ENCODE measurements around the gene C4orf51. TPM values are rescaled to one million over a fixed set of nuclear protein-coding genes. Genes with fewer than 3 reads are reported as not detected.

Gene C4orf51
- total and polyA plus RNA-seq, 8 donors = not detected

DNA sequence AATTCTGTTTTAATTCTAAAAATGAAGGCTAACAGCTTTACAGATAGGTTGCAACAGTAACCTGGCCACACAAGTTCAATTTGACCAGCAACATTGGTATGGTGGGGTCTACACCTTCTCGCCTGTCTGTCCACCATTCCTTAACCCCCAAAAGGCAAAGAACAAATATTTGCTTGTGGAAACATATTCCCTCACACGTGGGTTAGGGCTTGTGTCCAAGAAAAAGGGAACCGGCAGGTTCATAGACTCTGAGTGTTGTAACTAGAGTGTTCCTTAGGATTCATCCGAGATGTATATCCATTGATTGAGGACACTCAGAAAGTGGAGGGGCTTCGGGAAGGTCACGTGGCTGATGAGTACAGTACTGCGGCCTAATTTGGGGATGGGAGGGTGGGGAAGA is 54.1 kb downstream of the C4orf51 start:
- Histone ChIP-seq H3K9me3 (no peaks in the 10 kb centered on the region), H3K27ac (peak overlapping the region; percentile 89 to 98), H3K27me3 (no peaks in the 10 kb centered on the region), H3K4me1 (peaks cover 16 to 47% of the 10 kb centered on the region in 2 donors), H3K4me3 (no peak overlapping the region), H3K36me3 (no peaks in the 10 kb centered on the region)
- no peak for DNase-seq
- intact Hi-C loops (cut with DNase I) = loop anchor here in 1 of 2 donors (10.0 kb wide), 1 partner anchor 109 kb away; no protein-coding TSS in a partner anchor
- TF ChIP-seq, protein P1, sequence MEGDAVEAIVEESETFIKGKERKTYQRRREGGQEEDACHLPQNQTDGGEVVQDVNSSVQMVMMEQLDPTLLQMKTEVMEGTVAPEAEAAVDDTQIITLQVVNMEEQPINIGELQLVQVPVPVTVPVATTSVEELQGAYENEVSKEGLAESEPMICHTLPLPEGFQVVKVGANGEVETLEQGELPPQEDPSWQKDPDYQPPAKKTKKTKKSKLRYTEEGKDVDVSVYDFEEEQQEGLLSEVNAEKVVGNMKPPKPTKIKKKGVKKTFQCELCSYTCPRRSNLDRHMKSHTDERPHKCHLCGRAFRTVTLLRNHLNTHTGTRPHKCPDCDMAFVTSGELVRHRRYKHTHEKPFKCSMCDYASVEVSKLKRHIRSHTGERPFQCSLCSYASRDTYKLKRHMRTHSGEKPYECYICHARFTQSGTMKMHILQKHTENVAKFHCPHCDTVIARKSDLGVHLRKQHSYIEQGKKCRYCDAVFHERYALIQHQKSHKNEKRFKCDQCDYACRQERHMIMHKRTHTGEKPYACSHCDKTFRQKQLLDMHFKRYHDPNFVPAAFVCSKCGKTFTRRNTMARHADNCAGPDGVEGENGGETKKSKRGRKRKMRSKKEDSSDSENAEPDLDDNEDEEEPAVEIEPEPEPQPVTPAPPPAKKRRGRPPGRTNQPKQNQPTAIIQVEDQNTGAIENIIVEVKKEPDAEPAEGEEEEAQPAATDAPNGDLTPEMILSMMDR (IDR thresholded peaks at IDR 0.05) = no peak
- ATAC-seq = no peak

DNA sequence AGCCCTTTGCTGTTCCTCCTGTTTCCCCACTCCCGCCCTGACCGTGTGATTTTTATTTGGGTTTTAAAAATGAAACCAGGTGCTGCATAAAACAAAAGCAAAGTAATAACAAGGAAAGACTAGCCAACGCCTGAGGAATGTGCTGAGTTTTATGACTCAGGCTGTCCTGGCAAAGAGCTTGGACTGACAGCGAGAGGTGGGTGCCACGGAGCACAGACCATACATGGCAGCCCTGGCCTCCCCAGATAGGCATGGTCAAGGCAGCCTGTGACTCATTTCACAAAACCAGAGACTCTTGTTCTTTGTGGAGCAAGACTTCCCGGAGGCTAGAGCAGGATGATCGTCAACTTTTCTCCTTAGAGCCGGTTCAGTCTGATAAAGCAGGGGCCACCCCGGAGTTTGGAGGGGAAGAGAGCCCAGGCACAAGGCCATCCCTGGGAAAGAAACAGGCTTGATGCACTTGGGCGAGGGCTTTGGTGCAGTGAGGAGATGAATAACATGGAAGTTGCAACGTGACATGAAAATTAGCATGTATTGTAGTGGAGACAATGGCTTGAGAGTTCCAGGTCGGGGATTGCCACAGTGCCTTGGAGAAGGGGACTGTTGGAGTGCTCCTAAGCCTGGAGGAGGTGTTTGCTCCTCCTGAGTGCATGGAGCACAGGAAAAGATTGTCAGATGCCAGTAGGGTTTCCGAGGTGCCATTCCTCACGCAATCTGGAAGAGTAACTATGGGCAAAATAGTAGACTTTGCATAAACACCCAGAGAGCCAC is 54.8 kb downstream of the C4orf51 start:
- Histone ChIP-seq H3K27me3 (no peaks in the 10 kb centered on the region), H3K36me3 (no peaks in the 10 kb centered on the region), H3K4me1 (peaks cover 16 to 47% of the 10 kb centered on the region in 2 donors), H3K27ac (peak overlapping the region; percentile 89 to 98), H3K4me3 (no peak overlapping the region), H3K9me3 (no peaks in the 10 kb centered on the region)
- DNase-seq (peak in 1 of 4 donors; percentile 57), ATAC-seq (peak; percentile 46)
- intact Hi-C loops (cut with DNase I) = loop anchor here in 1 of 2 donors (10.0 kb wide), 1 partner anchor 110 kb away; no protein-coding TSS in a partner anchor
- TF ChIP-seq, protein P1 (IDR thresholded peaks at IDR 0.05) = no peak

DNA sequence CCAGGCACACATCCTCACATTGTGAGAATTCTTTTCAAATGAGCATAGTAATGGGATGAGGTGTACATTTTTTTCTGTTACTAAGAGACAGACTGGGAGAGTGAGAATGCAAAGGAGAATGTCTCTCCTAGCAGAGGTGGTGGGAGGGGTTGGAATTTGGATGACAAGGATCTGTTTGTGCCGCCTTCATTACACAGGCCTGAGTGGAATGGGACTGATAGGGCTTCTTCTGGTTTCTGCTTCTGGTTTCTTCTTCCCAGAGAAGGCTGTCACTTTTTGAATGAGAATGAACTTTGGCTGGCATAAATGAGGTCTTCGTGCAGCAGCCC is 55.4 kb downstream of the C4orf51 start:
- ATAC-seq (peak; percentile 14), DNase-seq (no peak)
- H3K4me3 ChIP-seq = no peak overlapping the region
- peak overlapping the region; percentile 89 to 98 for H3K27ac ChIP-seq
- intact Hi-C loops (cut with DNase I) = loop anchor here in 1 of 2 donors (10.0 kb wide), 1 partner anchor 111 kb away; no protein-coding TSS in a partner anchor
- H3K36me3 ChIP-seq = no peaks in the 10 kb centered on the region
- no peaks in the 10 kb centered on the region for H3K27me3 ChIP-seq
- TF ChIP-seq, protein P1 (IDR thresholded peaks at IDR 0.05) = no peak
- H3K4me1 ChIP-seq = peaks cover 16 to 47% of the 10 kb centered on the region in 2 donors
- H3K9me3 ChIP-seq = no peaks in the 10 kb centered on the region

DNA sequence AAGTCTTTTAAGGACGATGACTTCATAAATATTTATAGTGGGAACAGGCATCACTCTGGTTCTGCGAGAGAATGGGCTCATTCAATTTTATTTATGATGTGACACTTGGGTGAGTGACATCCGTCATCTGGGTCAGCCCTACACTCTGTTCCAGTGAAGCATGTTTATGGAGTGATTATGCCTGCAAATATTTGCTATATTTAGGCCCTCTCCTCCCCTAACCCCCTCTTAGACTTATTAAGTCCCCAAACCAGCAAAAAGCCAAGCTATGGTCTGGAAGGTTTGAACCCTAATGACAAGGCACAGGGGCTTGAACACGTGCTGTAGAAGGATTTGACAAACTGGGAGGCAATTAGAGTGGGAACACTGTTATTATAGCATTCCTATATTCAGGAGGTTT is 55.9 kb downstream of the C4orf51 start:
- intact Hi-C loops (cut with DNase I) = loop anchor here in 1 of 2 donors (10.0 kb wide), 1 partner anchor 111 kb away; no protein-coding TSS in a partner anchor
- Histone ChIP-seq H3K9me3 (no peaks in the 10 kb centered on the region), H3K36me3 (no peaks in the 10 kb centered on the region), H3K4me3 (no peak overlapping the region), H3K4me1 (peaks cover 16 to 47% of the 10 kb centered on the region in 2 donors), H3K27ac (peak overlapping the region; percentile 5 to 89), H3K27me3 (no peaks in the 10 kb centered on the region)
- no peak for ATAC-seq
- no peak for DNase-seq
- TF ChIP-seq, protein P1 (IDR thresholded peaks at IDR 0.05) = no peak

DNA sequence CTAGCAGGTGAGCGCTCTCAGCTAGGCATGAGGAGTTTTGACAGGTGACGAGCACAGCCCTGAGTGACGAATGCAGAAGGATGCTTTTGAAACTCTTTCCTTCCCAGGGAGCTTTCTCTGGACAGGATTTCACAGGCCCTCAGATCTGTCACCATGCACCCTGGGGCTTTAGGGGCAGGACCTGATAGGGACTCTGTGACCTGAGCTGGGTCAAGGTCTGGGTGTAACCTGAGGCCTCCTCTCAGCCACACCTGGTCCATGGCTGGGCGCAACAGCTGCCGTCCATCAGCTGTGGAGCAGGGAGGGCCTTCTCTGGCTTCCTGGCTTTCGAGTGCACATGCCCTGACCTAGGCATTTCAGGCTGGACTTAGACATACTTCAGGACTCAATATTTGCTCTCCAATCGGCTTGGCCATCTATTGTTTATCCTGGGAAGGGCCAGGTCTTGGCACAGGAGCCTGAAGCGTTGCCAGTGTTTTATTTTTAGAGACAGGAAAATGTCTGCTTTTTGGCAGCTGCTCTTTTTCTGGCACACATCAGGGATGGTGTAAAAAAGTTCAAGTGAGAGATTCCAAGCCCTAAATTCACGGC is 56.4 kb downstream of the C4orf51 start:
- intact Hi-C loops (cut with DNase I) = loop anchor here in 1 of 2 donors (10.0 kb wide), 1 partner anchor 112 kb away; no protein-coding TSS in a partner anchor
- Histone ChIP-seq H3K4me3 (no peak overlapping the region), H3K27ac (peak overlapping the region; percentile 5 to 89), H3K9me3 (no peaks in the 10 kb centered on the region), H3K36me3 (no peaks in the 10 kb centered on the region), H3K27me3 (no peaks in the 10 kb centered on the region), H3K4me1 (peaks cover 16 to 43% of the 10 kb centered on the region in 2 donors)
- TF ChIP-seq, protein P1 (IDR thresholded peaks at IDR 0.05) = no peak
- ATAC-seq (peak; percentile 41), DNase-seq (peak in 2 of 4 donors; percentile 56 to 73)

All from left lung (tissue), 10 donors.